Urinary bladder (tissue), 4 donors: ENCODE data around the gene SGSM1. TPM values are rescaled to one million over a fixed set of nuclear protein-coding genes. Genes with fewer than 3 reads are reported as not detected.
A peak's percentile ranks its signal among the peaks of the same experiment; 100 is the strongest.
"Not testable (repeated sequence)": the region's sequence is repeated elsewhere in the genome, so short reads cannot be mapped to it uniquely, and the experiment has no call there.

ENCODE experiments used
- DNase-seq: peaks from one replicate; pipeline ENCODE4 v3.0.0-alpha.2; 2015; ENCODE audit errors: extremely low spot score
- H3K27ac ChIP-seq: one replicate; pipeline ENCODE4 v1.5.1; 2013; ENCODE audit warnings: low read depth, mild to moderate bottlenecking, moderate library complexity
- H3K36me3 ChIP-seq: one replicate; pipeline ENCODE4 v1.6.1; 2013; ENCODE audit warnings: mild to moderate bottlenecking, moderate library complexity; ENCODE audit not compliant: insufficient read depth
- H3K4me1 ChIP-seq: one replicate; pipeline ENCODE4 v1.6.1; 2013; ENCODE audit warnings: mild to moderate bottlenecking, moderate library complexity; ENCODE audit not compliant: insufficient read depth
- H3K4me3 ChIP-seq: one replicate; pipeline ENCODE4 v1.5.1; 2013; ENCODE audit warnings: low read depth, low read length
- WGBS: extraction: QIAGEN DNeasy Blood & Tissue Kit; methylation state at CpG from one replicate; pipeline ENCODE4 v1.1.7; 2013; 5-methylcytosine and 5-hydroxymethylcytosine counted together
- polyA plus RNA-seq: library from polyadenylated mRNA; stranded (reverse); fragments of 200-250 nt; gene quantifications from one replicate; pipeline ENCODE4 v1.2.3, GENCODE V29; 2013
- total RNA-seq: library from RNA; depleted of rRNA; stranded (reverse); fragments of >200 nt; gene quantifications from one replicate; pipeline ENCODE4 v1.2.3, GENCODE V29; 2014
- donor health status: healthy with polysubstance abuse.
- donor health status: healthy.

Gene SGSM1
- total and polyA plus RNA-seq, 2 donors: 1.9 to 2.0 TPM

DNA sequence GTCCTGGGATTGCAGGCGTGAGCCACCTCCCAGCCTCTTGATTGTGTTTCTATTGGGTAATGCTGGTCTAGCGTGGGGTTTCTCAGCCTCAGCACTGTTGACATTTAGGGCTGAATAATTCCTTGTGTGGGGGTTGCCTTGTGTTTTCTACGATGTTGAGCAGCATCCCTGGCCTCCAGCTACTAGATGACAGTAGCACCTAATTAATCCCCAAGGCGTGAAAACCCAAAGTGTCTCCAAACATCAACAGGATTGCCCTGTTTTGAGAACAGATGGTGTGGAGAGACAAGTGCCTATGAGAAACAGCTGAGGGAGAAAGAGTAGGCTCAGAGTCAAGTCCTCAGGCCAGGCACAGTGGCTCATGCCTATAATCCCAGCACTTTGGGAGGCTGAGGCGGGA, 67.2 kb downstream of the SGSM1 start:
- no peak for DNase-seq
- Histone ChIP-seq H3K27ac (no peak overlapping the region), H3K36me3 (no peaks in the 10 kb centered on the region), H3K4me3 (no peak overlapping the region), H3K4me1 (no peaks in the 10 kb centered on the region)
- 55% methylated on average over 5 of the region's 5 CpGs for WGBS

DNA sequence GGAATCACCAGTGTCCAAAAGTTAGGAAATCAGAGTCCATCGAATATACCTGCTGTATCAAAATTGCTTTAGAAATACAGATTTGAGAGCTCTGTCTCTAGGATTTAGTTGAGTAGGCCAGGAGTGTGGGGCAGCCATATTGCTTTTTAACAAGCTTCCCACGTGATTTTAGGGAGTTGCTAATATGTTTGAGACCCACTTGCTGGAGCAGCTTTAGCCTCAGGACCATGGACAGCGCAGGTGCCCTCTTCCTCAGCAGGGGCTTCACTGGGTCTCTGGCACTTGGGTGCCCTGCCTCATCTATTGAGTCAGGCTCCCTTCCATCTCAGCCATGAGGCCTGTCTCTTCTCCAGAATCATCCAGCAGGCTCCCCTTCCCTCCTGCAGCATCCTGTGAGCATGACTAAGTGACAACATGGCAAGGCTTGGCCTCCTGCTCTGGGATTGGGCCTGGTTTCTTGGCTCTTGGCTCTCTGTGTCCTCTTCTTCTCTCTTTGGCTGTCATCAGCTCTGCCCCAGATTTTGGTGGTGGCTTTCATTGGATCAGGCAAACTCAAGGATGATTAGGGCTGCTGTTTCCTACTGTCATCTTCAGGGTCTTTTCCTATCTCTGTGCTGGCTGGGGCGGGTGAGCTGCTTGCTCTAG, 70.0 kb downstream of the SGSM1 start:
- 72% methylated on average over 4 of the region's 4 CpGs for WGBS
- Histone ChIP-seq H3K4me1 (no peaks in the 10 kb centered on the region), H3K27ac (no peak overlapping the region), H3K36me3 (no peaks in the 10 kb centered on the region), H3K4me3 (no peak overlapping the region)
- no peak for DNase-seq

DNA sequence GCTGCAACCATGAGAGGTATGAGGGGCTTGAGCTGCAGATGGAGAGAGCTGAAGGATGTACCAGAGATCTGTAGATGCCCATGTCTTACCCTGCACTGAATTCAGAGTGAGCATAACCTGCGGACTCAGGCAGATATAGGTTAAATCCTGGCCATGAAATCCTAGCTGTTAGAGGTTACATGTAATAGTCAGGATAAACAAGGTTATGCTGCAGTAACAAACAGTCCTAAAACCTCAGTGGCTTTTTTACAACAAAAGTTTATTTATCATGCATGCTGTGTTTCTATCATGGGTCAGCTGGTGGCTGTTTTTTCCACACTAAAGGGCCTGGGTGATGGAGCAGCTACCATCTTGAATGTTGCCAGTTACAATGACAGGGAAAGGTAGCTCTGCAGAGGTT, 70.7 kb downstream of the SGSM1 start:
- Histone ChIP-seq H3K27ac (no peak overlapping the region), H3K36me3 (no peaks in the 10 kb centered on the region), H3K4me1 (no peaks in the 10 kb centered on the region), H3K4me3 (no peak overlapping the region)
- WGBS: 99% methylated on average over 1 of the region's 1 CpG
- DNase-seq: no peak

DNA sequence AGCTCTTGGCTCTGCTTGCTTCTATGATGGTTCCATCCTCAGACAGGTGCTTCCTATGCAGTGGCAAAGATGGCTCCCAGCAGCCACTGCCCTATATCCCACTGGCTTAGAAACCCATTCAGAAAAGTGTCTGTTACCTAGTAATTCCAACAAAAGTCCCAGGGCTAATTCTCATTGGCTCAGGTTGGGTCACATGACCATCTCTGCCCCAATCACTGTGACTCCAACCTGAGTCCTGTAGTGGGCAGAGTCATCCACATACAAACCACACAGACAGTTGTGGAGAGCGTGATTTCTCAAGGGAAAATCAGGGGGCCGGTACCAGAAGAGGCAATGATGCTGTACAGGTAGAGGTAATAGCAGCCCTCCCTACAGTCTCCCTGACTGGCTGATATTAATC, 73.0 kb downstream of the SGSM1 start:
- Histone ChIP-seq H3K36me3 (no peaks in the 10 kb centered on the region), H3K27ac (no peak overlapping the region), H3K4me1 (no peaks in the 10 kb centered on the region), H3K4me3 (no peak overlapping the region)
- 97% methylated on average over 2 of the region's 2 CpGs for WGBS
- DNase-seq: no peak

DNA sequence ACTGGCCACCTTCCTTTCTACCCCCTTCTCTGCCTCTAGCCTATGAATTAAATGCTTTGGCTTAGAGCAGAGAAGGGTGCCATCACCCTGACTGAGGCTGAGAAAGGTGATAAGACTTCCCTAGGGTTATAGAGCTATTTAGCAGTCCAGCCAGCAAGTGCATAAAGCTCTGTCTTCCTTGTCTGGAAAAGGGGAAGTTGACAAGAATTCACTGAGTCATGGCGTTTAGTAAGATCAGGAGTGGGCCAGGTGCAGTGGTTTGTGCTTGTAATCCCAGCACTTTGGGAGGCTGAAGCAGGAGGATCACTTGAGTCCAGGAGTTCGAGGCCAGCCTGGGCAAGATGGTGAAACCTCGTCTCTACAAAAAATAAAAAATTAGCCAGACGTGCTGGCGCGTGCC, 77.4 kb downstream of the SGSM1 start:
- WGBS: 89% methylated on average over 6 of the region's 6 CpGs

DNA sequence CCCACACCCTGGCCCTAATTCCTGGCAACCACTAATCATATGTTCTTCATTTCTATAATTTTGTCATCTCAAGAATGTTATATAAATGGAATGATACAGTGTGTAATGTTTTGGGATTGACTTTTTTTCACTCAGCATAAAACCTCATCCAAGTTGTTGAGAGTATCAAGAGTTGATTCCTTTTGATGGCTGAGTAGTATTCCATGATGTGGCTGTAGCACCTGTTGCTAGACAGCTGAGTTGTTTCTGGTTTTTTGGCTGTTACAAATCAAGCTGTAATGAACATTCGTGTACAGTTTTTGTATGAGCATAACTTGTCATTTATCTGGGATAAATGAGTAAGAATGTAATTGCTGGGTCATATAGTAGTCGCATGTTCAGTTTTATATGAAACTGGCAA, 81.2 kb downstream of the SGSM1 start:
- H3K36me3 ChIP-seq: no peaks in the 10 kb centered on the region
- H3K4me3 ChIP-seq: no peak overlapping the region
- no peak for DNase-seq
- no peak overlapping the region for H3K27ac ChIP-seq
- no peaks in the 10 kb centered on the region for H3K4me1 ChIP-seq
- 80% methylated on average over 2 of the region's 2 CpGs for WGBS

More for the DNA sequence above, 77.4 kb downstream of the SGSM1 start:
- no peaks in the 10 kb centered on the region for H3K4me1 ChIP-seq
- H3K36me3 ChIP-seq: no peaks in the 10 kb centered on the region
- H3K4me3 ChIP-seq: no peak overlapping the region
- no peak for DNase-seq
- no peak overlapping the region for H3K27ac ChIP-seq

DNA sequence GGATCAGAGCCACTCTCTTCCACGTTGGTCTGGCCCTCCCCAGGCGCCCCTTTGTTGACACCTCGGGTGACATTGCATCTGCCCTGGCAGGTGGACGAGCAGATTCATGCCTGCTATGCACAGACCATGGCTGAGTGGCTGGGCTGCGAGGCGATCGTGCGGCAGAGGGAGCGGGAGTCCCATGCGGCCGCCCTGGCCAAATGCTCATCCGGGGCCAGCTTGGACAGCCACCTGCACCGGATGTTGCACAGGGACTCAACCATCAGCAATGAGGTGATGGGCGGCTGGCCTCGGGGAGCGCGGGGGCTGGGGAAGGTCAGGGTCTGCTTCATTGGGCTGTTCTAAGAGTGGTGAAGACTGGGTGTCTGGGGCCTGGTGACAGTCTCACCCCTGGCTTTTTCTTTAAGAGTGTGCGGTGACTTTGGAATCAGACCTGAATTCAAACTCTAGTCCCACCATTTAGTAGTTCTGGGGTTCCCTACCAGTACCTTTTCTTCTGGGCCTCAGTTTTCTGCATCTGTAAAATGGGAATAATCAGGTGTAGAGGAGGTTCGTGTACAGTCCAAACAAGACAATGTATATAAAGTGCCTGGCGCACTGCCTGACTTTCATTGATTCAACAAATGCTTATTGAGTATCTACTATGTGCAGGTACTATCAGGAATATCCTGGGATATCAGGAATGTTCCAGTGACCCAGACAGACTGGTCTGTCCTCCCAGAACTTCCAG, 87.5 kb downstream of the SGSM1 start:
- no peaks in the 10 kb centered on the region for H3K36me3 ChIP-seq
- H3K4me1 ChIP-seq: no peaks in the 10 kb centered on the region
- no peak for DNase-seq
- peak overlapping the region; percentile 72 for H3K27ac ChIP-seq
- no peak overlapping the region for H3K4me3 ChIP-seq
- 94% methylated on average over 20 of the region's 20 CpGs for WGBS

DNA sequence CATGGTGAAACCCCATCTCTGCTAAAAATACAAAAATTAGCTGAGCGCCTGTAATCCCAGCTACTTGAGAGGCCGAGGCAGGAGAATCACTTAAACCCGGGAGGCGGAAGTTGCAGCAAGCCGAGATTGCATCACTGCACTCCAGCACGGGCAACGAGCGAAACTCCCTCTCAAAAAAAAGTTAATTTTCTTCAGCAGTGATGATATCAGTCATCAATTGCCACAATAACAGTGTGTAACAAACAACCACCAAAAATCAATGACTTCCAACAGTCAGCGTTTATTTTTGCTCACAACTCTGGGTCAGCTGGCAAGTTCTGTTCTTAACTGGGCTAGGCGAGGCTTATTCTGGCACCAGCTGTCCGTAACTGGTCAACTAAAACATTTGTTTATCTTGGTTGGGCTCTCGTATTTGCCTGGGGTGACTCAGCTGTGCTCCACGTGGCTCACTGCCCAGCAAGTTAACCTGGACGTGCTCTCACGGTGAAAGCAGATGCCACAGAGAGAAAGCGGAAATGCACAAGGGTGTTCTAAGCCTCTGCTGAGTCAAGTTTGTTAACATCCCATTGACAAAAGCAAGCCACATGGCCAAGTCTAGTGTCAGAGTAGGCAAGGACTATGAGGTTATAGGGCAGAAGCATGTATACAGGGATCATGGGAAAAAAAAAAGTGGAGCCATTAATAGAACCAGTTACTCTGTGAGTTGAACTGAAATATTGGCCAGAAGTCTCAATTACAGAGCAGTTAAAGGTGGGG, 88.4 kb downstream of the SGSM1 start:
- peak overlapping the region; percentile 72 for H3K27ac ChIP-seq
- peak; percentile 70 for DNase-seq
- H3K4me1 ChIP-seq: no peaks in the 10 kb centered on the region
- no peak overlapping the region for H3K4me3 ChIP-seq
- 21% methylated on average over 16 of the region's 16 CpGs for WGBS
- H3K36me3 ChIP-seq: no peaks in the 10 kb centered on the region

DNA sequence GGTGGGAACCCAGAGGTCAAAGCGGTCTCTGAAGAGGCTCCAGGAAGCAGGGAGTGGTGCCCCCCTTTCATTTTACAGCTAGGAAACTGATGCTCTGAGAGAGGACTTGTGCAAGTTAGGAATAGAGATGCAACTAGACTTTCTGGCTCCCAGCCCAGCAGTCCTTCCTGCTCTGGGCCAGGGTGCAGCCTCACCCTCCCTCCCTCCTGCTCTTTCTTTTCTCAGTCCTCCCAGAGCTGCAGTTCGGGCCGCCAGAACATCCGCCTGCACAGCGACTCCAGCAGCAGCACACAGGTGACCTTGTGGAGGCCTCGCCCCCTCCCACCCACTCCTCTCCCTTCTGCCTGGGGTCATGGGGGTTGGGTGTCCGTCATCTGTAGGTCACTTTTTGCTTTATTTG, 89.0 kb downstream of the SGSM1 start:
- WGBS: 25% methylated on average over 7 of the region's 7 CpGs
- H3K4me1 ChIP-seq: no peaks in the 10 kb centered on the region
- H3K4me3 ChIP-seq: no peak overlapping the region
- no peaks in the 10 kb centered on the region for H3K36me3 ChIP-seq
- peak; percentile 23 for DNase-seq
- peak overlapping the region; percentile 15 for H3K27ac ChIP-seq

DNA sequence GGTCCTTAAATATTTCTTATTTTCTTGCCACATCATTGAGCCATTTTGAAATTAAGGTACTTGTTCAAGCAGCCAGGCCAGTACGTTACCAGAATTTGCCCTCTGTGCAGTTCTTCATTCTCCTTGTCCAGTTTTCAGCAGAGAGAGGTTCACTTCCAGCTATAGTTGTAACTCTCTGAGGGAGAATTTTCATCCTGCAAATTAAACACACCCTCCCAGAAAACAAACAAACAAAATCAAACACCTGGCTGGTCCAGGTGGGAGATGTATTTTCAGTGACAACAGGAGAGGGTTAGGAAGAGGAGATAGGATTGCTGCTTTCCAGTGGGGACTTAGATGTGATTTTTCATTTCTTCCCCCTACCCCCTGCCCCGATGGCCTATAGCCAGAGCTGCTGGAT, 95.4 kb downstream of the SGSM1 start:
- DNase-seq: no peak
- no peak overlapping the region for H3K4me3 ChIP-seq
- WGBS: 86% methylated on average over 2 of the region's 2 CpGs
- H3K4me1 ChIP-seq: no peaks in the 10 kb centered on the region
- no peak overlapping the region for H3K27ac ChIP-seq
- no peaks in the 10 kb centered on the region for H3K36me3 ChIP-seq

DNA sequence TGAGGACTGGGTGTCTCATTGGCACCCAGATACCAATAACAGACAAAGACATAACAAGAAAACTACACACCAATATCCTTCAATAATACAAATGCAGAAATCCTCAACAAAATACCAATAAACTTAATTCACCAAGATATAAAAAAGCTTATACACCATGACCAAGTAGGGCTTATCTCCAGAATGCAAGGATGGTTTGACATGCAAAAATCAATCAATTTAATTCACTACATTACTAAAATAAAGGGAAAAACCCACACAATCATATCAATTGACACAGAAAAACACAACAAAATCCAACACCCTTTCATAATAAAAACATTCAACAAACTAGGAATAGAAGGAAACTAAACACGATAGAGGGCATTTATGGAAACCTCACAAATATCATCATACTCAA, 99.9 kb downstream of the SGSM1 start:
- no peak overlapping the region for H3K4me3 ChIP-seq
- H3K36me3 ChIP-seq: no peaks in the 10 kb centered on the region
- DNase-seq: no peak
- H3K27ac ChIP-seq: no peak overlapping the region
- H3K4me1 ChIP-seq: no peaks in the 10 kb centered on the region
- 94% methylated on average over 1 of the region's 1 CpG for WGBS

DNA sequence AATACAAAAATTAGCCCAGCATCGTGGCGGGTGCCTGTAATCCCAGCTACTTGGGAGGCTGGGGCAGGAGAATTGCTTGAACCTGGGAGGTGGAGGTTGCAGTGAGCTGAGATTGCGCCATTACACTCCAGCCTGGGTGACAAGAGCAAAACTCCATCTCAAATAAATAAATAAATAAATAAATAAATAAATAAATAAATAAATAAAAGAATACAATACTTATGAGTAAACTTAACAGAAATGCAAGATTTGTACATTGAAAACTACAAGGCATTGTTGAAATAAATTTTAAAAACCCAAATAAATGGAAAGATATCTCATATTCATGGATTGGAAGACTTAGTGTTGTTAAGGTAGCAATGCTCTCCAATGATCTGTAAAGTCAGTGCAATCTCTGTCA, 101.1 kb downstream of the SGSM1 start:
- not testable (repeated sequence) for H3K27ac ChIP-seq, H3K4me1 ChIP-seq, H3K4me3 ChIP-seq, DNase-seq, H3K36me3 ChIP-seq
- over 99% methylated on average over 3 of the region's 3 CpGs for WGBS

DNA sequence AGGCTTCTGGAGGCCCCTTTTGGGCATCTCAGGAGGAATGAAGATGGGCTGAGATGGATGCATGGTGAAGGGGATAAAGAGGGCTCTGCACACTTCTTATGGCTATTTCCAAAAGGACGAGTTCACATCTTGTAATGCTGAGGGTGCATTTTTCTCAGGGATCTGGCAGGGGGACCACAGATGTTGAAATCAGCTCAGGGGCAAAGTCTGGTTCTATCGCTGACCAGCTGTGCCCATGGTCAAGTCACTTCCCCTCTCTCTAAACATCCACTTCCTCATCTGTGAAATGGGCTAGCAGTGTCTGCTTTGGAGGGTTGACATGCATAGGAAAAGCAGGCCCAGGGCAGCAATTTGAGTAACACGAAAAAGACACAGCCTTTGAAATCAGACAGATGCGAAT, 114.0 kb downstream of the SGSM1 start:
- no peak overlapping the region for H3K27ac ChIP-seq
- DNase-seq: no peak
- no peaks in the 10 kb centered on the region for H3K4me1 ChIP-seq
- H3K4me3 ChIP-seq: no peak overlapping the region
- H3K36me3 ChIP-seq: no peaks in the 10 kb centered on the region
- WGBS: 91% methylated on average over 4 of the region's 4 CpGs
